HepG2 (cell line): ENCODE measurements around the gene GPR107. TPM values are rescaled to one million over a fixed set of nuclear protein-coding genes. Genes with fewer than 3 reads are reported as not detected.

Source experiments
- ATF7 ChIP-seq, 2 experiments: fragments of 450-650 bp in 1 of 2; sonication (generic) in 1 of 2; formaldehyde crosslinking in 1 of 2; IDR thresholded peaks; 2 replicates each; pipeline versions ENCODE4 v1.4.0 to v1.6.1; 2016 to 2020; ENCODE audit warnings: antibody characterized with exemption in 1 of 2, mild to moderate bottlenecking in 1 of 2, missing genetic modification reagents in 1 of 2
- BRD4 ChIP-seq: sonication (generic); formaldehyde crosslinking; IDR thresholded peaks from 2 replicates; pipeline ENCODE4 v1.4.0; 2020; ENCODE audit warnings: missing genetic modification reagents
- EZH2 ChIP-seq: conservative IDR thresholded peaks from 2 replicates; pipeline ENCODE4 v1.6.1; 2012; ENCODE audit warnings: mild to moderate bottlenecking, low read depth, low read length, moderate library complexity
- FOXM1 ChIP-seq: sonication (generic); formaldehyde crosslinking; IDR thresholded peaks from 2 replicates; pipeline ENCODE4 v1.5.0; 2020; ENCODE audit warnings: missing genetic modification reagents
- GABPA ChIP-seq, 2 experiments: IDR thresholded peaks; 2 replicates each; pipeline ENCODE4 v1.6.1; 2011 to 2016; ENCODE audit warnings: low read depth in 2 of 2, low read length in 1 of 2, missing biosample characterization in 1 of 2, missing genetic modification characterization in 1 of 2
- HNRNPL ChIP-seq: fragments of 200-400 bp; formaldehyde crosslinking; IDR thresholded peaks from 2 replicates; pipeline ENCODE4 v1.6.1; 2017; ENCODE audit warnings: mild to moderate bottlenecking, low read depth, low read length
- HNRNPUL1 ChIP-seq: fragments of 200-400 bp; formaldehyde crosslinking; IDR thresholded peaks from 2 replicates; pipeline ENCODE4 v1.6.1; 2017; ENCODE audit warnings: low read depth, mild to moderate bottlenecking, low read length, moderate library complexity
- MXD3 ChIP-seq: IDR thresholded peaks from 2 replicates; pipeline ENCODE4 v1.6.1; 2016; ENCODE audit warnings: mild to moderate bottlenecking, missing biosample characterization, missing genetic modification reagents
- NR2C2 ChIP-seq: sonication (generic); formaldehyde crosslinking; IDR thresholded peaks from 2 replicates; pipeline ENCODE4 v1.4.0; 2020; ENCODE audit warnings: missing genetic modification reagents, mild to moderate bottlenecking, moderate library complexity, borderline replicate concordance
- NR2F6 ChIP-seq, 2 experiments: IDR thresholded peaks; 2 replicates each; pipeline ENCODE4 v1.6.1; 2016; ENCODE audit warnings: antibody characterized with exemption in 1 of 2, mild to moderate bottlenecking in 1 of 2
- PLRG1 ChIP-seq: fragments of 450-650 bp; conservative IDR thresholded peaks from 2 replicates; pipeline ENCODE4 v1.6.1; 2016
- POGZ ChIP-seq: sonication (generic); formaldehyde crosslinking; IDR thresholded peaks from 2 replicates; pipeline ENCODE4 v1.4.0; 2020; ENCODE audit warnings: mild to moderate bottlenecking, missing genetic modification reagents
- SMARCE1 ChIP-seq: fragments of 450-650 bp; IDR thresholded peaks from 2 replicates; pipeline ENCODE4 v1.6.1; 2017; ENCODE audit warnings: borderline replicate concordance
- SRSF1 ChIP-seq: fragments of 200-400 bp; formaldehyde crosslinking; optimal IDR thresholded peaks from 2 replicates; pipeline ENCODE3; 2017; ENCODE audit warnings: mild to moderate bottlenecking, low read depth, low read length, moderate library complexity
- TAF1 ChIP-seq: sonication (generic); formaldehyde crosslinking; IDR thresholded peaks from 2 replicates; pipeline ENCODE4 v1.4.0; 2020; ENCODE audit warnings: missing genetic modification reagents
- TARDBP ChIP-seq: sonication (generic); formaldehyde crosslinking; IDR thresholded peaks from 2 replicates; pipeline ENCODE4 v1.8.0; 2022; ENCODE audit warnings: mild to moderate bottlenecking, missing genetic modification reagents
- ZBED4 ChIP-seq: sonication (generic); formaldehyde crosslinking; IDR thresholded peaks from 2 replicates; pipeline ENCODE4 v1.4.0; 2020; ENCODE audit warnings: missing genetic modification reagents, borderline replicate concordance
- ZBTB3 ChIP-seq: sonication (generic); formaldehyde crosslinking; IDR thresholded peaks from 2 replicates; pipeline ENCODE4 v1.4.0; 2020; ENCODE audit warnings: low read depth, mild to moderate bottlenecking, moderate library complexity, missing genetic modification reagents, borderline replicate concordance
- ZFP62 ChIP-seq: sonication (generic); formaldehyde crosslinking; IDR thresholded peaks from 2 replicates; pipeline ENCODE4 v1.4.0; 2020; ENCODE audit warnings: missing genetic modification reagents
- ZIK1 ChIP-seq: sonication (generic); formaldehyde crosslinking; IDR thresholded peaks from 2 replicates; pipeline ENCODE4 v1.5.0; 2020; ENCODE audit warnings: mild to moderate bottlenecking, low read depth, missing genetic modification reagents, borderline replicate concordance
- ZNF432 ChIP-seq: sonication (generic); formaldehyde crosslinking; IDR thresholded peaks from 2 replicates; pipeline ENCODE4 v1.5.0; 2020; ENCODE audit warnings: missing genetic modification reagents, mild to moderate bottlenecking, borderline replicate concordance
- ZNF557 ChIP-seq: sonication (generic); formaldehyde crosslinking; IDR thresholded peaks from 2 replicates; pipeline ENCODE4 v1.4.0; 2020; ENCODE audit warnings: missing genetic modification reagents
- ZNF644 ChIP-seq: IDR thresholded peaks from 2 replicates; pipeline ENCODE4 v1.6.1; 2016; ENCODE audit warnings: low read depth
- ZNF747 ChIP-seq: sonication (generic); formaldehyde crosslinking; IDR thresholded peaks from 2 replicates; pipeline ENCODE4 v1.8.1; 2023; ENCODE audit warnings: missing genetic modification reagents, mild to moderate bottlenecking, borderline replicate concordance
- ZNF768 ChIP-seq: sonication (generic); formaldehyde crosslinking; IDR thresholded peaks from 2 replicates; pipeline ENCODE4 v1.4.0; 2020; ENCODE audit warnings: missing genetic modification reagents
- ZNF788 ChIP-seq: sonication (generic); formaldehyde crosslinking; IDR thresholded peaks from 2 replicates; pipeline ENCODE4 v1.5.0; 2020; ENCODE audit warnings: mild to moderate bottlenecking, missing genetic modification reagents, borderline replicate concordance
- polyA plus RNA-seq, 8 experiments: library from polyadenylated mRNA; depleted of rRNA in 3 of 8; stranded (reverse) in 7 of 8; unstranded in 1 of 8; fragments of >200 nt; fragmentation: Illumina TruSeq in 4 of 8; extraction: Trizol in 4 of 8; gene quantifications; 2 replicates each; pipeline versions ENCODE4 v1.2.1 to v1.2.3, GENCODE V29; 2011 to 2016; ENCODE audit warnings: low read depth in 4 of 8, missing spikeins in 1 of 8, mixed read lengths in 1 of 8; ENCODE audit not compliant: insufficient read depth in 1 of 8
- total RNA-seq, 5 experiments: library from RNA; depleted of rRNA; stranded (reverse); fragments of >200 nt; fragmentation: Illumina TruSeq; extraction: Trizol; gene quantifications; 2 replicates each; pipeline ENCODE4 v1.2.3, GENCODE V29; 2016; ENCODE audit warnings: low read depth in 1 of 5

GPR107 gene
- total and polyA plus RNA-seq, 2 of the 13 experiments (the other 11 are each of a cell fraction or from before 2014, with no cell fraction given): 22.5 to 24.4 TPM

- TF ChIP-seq BRD4 (no peak), ZBED4 (CRISPR knock-in tag) (no peak), POGZ (CRISPR knock-in tag) (no peak), ZNF557 (CRISPR knock-in tag) (no peak), TAF1 (CRISPR knock-in tag) (peak; percentile 31; the same call in 1 of the 2 replicates), NR2C2 (CRISPR knock-in tag) (peak; percentile 49; the same call in 1 of the 2 replicates), ZNF432 (no peak), ATF7 (IDR thresholded peaks at IDR 0.05) (no peak), ATF7 (CRISPR knock-in tag; IDR thresholded peaks at IDR 0.05) (peak; percentile 65), SRSF1 (no peak), NR2F6 (IDR thresholded peaks at IDR 0.05) (no peak), NR2F6 (CRISPR knock-in tag; IDR thresholded peaks at IDR 0.05) (0 out of 2 replicates have a peak, but pooled peaks have one; percentile 20), EZH2 (no peak), TARDBP (CRISPR knock-in tag) (no peak), GABPA (IDR thresholded peaks at IDR 0.05; ENCODE audit: low read depth, low read length) (no peak), GABPA (CRISPR knock-in tag; IDR thresholded peaks at IDR 0.05; ENCODE audit: low read depth) (no peak), ZNF747 (CRISPR knock-in tag) (0 out of 2 replicates have a peak, but pooled peaks have one; percentile 10), HNRNPUL1 (no peak), PLRG1 (no peak), HNRNPL (no peak), ZFP62 (CRISPR knock-in tag) (no peak), MXD3 (peak; percentile 79; the same call in 1 of the 2 replicates), FOXM1 (CRISPR knock-in tag) (no peak), ZNF788 (0 out of 2 replicates have a peak, but pooled peaks have one; percentile 10), ZNF644 (CRISPR knock-in tag) (no peak), ZIK1 (CRISPR knock-in tag) (peak; percentile 62; the same call in 1 of the 2 replicates), SMARCE1 (no peak), ZNF768 (CRISPR knock-in tag) (peak; percentile 53; the same call in 1 of the 2 replicates), ZBTB3 (CRISPR knock-in tag) (no peak)
Measured at GRCh38 chr9:130043654-130044623, 9.8 kb upstream of the GPR107 start (continued).
